HG02973 (cell line): ENCODE measurements around the gene SLC25A48.
A peak's percentile ranks its signal among the peaks of the same experiment; 100 is the strongest.

Source experiments
- ATAC-seq: cut with Tn5 transposase; IDR thresholded peaks from one replicate; pipeline ENCODE4 v1.9.1; 2021; ENCODE audit warnings: moderate library complexity; ENCODE audit not compliant: unreplicated experiment

The SLC25A48 gene

DNA sequence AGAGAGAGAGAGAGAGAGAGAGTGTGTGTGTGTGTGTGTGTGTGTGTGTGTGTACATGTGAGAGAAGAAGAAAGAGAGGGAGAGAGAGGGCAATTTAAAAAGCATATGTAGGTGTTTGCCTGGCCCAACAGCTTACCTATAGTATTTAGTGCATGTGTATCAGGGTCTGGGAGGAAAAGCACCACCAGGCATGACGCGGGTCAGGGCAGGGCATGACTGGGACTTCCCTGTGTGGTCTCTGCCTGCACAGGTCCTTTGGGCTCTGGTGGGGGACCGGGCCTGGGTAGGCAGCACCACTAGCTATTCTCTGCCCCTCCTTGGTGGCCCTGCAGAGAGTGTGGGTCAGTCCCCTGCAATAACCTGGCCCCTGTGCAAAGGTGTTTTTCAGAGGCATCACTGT is 45.1 kb downstream of the SLC25A48 start:
- ATAC-seq = no peak

DNA sequence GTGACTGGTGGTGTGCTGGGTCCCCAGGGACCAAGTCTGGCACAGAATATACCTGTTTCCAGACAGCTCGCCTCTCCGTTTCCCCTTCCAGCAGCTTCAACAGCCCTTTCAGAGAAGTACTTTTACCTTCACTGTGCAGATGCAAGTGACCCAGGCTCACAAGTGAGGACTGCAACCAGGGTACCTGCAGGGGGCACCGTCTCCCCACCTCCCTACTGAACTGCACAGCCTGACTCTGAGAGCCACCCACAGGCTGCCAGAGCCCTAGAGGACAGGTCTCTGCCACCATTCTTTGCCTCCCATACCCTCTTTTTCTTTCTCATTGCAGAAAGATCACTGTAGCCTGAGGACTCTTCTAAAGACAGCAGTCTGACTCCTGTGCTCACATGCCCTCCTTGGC is 45.8 kb downstream of the SLC25A48 start:
- no peak for ATAC-seq

- ATAC-seq = no peak
Observed at GRCh38 chr5:135880801-135881200, 46.3 kb downstream of the SLC25A48 start.

GRCh38 chr5:135881244-135881643 is 46.8 kb downstream of the SLC25A48 start:
- no peak for ATAC-seq

- ATAC-seq = no peak
Observed at GRCh38 chr5:135881819-135882218, 47.4 kb downstream of the SLC25A48 start.

DNA sequence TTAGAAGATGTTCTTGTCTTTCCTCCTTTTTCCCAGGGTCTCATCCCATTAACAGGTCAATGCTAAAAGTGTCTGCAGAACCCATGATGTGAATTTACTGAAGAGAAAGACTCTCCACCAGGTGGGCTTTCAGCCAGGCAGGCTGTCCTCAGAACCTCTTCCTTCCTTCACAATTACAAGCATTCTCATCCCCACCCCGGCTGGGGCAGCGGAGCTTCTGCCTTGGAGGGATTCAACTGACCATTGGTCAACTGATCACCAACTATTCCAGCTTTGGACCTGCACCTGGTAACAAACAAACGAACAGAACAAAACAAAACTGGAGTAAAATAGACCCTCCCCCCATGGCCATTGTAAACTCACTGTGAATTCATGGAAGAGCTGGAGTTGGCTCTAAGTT is 48.6 kb downstream of the SLC25A48 start:
- no peak for ATAC-seq

DNA sequence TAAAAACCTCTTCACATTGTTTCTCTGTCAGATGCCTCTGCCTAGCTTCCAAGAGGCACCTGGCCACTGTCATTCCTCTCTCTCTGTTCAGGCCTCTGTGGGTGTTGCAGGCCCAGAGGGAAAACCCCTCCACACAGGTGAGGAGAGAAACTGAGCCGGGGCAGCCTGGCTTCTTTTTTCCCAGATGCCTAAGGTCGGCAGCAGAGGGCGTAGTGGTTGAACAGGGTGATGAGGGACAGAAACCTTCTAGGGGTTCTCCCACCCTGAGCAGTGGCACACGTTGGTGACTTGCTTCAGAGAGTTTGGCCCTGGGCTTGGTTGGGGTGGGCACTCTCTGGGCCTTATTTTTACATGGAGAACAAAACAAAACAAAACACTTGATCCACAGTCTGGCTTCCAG is 49.0 kb downstream of the SLC25A48 start:
- no peak for ATAC-seq

- no peak for ATAC-seq
Observed at GRCh38 chr5:135885031-135885430, 50.6 kb downstream of the SLC25A48 start.

DNA sequence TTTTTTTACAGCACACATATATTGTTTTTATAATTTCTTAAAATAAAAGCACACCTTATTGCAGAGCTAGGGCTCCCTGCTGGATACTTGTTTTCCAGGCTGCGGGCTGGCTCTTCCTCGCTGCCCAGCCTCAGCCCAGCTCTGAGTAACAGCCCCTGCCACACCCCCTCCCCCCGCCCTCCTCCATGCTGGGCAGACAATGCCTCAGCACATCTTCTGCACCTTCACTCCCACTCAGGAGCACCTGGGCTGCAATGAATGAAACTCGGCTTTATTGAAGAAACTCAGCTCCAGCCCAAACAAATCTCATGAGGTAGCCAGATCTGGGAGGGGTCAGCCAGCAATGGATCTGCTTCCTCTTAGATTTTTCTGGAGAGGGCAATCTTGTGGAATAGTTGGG is 51.7 kb downstream of the SLC25A48 start:
- no peak for ATAC-seq

DNA sequence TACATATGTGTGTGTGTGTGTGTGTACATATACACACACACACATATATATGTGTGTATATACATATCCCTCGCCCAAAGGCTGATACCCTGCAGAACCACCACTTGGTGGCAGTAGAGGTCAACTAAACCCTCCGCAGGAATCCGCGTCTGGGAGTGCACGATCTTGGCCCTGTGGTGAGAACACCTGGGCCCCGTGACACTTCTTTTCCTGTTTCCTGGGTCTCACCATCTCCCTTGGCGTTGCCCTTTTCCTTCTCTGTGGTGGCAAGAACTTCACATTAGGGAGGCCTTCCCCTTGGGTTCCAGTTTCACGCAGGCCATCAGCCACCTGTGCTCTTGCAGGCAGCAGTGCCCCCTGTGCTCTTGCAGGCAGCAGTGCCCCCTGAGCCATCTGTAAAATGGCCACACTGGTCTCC is 53.0 kb downstream of the SLC25A48 start:
- peak; percentile 85 for ATAC-seq

DNA sequence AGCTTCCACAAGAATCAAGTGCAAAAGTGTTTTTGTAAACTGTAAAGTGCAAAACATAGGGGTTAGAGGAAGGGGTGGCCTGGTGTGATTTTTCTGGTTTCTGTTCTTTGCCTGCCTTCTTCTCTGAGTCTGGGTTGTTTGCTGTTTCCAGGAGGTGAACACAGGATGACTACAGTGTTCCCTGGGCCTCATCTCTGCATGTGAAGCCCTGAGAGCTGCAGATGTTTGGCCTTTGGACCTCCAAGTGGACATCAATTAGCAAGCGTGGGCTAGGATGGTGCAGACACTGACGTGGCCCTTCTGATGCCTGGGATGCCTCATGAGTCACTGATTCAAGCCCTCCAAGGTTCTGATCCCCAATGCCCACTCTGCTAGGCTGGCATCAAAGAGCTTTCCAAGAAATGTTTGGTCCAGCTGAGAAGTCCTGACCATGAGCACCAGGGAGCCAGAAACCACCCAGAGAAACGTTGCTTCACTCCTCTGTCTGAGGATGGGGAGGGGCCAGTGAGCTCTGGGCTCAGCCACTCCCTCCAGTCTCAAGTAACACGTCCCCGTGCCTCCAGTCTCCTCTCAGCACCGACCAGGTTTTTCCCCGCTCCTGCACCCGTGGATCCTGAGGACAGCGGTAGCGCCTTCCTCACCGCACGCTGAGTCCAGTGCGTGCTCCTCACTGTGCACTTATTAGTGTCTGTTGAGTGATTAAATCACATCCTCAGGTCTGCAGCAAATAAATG is 53.6 kb downstream of the SLC25A48 start:
- no peak for ATAC-seq

- ATAC-seq = no peak
Observed at GRCh38 chr5:135890296-135890695, 55.8 kb downstream of the SLC25A48 start.

- no peak for ATAC-seq
Observed at GRCh38 chr5:135890867-135891266, 56.4 kb downstream of the SLC25A48 start.

- no peak for ATAC-seq
Observed at GRCh38 chr5:135891268-135891667, 56.8 kb downstream of the SLC25A48 start.

GRCh38 chr5:135891791-135892190 is 57.3 kb downstream of the SLC25A48 start:
- no peak for ATAC-seq

DNA sequence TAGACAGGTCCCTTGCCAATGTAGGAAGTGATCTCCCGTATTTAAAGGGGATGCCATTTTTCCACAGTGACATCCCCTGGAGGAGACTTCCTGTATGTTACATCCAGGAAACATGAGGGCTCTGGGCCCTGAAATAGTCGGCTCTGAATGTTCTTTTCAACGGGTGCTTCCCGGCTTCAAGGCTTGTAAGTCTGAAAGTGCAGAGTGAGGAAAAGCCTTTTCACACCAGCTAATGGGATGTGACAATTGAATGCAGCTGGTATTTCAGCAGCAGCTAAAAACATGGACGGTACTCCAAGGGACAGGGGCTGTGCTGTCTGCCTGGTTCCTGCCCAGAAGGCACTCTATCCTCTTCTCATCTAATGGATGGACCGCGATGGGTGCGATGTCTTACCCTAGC is 59.8 kb downstream of the SLC25A48 start:
- no peak for ATAC-seq

- no peak for ATAC-seq
Observed at GRCh38 chr5:135894789-135895188, 60.3 kb downstream of the SLC25A48 start.

GRCh38 chr5:135895474-135896006 is 61.1 kb downstream of the SLC25A48 start, which contains the start of gene IL9:
TSS of gene IL9 (minus strand) at chr5:135895841. CDS start at chr5:135895816, 25 bp downstream.
- no peak for ATAC-seq

GRCh38 chr5:135898651-135899050 is 64.2 kb downstream of the SLC25A48 start:
- no peak for ATAC-seq

DNA sequence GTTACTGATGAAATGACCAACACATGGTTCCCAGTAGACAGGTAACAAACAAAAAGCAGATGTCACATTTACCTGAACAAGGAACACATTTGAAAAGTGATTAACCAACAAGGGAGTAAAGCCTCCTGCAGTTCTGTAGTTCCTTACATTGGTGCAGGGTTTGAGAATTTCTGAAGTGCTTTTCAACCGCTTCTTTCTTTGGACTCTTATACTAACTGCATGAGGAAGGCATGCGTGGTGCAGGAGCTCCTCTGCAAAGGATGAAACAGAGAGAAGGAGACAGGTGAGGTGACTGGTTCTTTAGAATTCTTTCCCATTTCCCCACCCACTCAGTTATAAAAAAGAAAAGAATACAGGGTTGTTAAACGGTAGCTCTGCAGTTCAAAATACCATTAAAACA is 65.8 kb downstream of the SLC25A48 start:
- no peak for ATAC-seq

DNA sequence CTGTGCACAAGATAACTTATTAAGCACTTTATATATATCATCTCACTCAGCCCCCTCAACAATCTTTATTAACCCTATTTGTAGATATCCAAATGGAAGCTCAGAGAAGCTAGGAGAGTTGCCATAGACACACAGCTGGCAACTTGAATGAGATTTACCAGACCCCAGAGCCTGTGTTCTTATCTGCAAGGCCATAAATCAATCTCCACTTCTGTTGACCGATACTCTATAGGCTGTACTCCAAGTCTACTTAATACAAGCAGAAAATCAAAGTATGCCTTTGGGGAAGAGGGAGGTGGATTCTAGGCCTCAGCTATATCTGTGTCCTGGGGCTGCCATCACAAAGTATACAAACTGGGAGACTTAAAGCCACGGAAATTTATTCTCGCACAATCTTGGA is 67.2 kb downstream of the SLC25A48 start:
- no peak for ATAC-seq

DNA sequence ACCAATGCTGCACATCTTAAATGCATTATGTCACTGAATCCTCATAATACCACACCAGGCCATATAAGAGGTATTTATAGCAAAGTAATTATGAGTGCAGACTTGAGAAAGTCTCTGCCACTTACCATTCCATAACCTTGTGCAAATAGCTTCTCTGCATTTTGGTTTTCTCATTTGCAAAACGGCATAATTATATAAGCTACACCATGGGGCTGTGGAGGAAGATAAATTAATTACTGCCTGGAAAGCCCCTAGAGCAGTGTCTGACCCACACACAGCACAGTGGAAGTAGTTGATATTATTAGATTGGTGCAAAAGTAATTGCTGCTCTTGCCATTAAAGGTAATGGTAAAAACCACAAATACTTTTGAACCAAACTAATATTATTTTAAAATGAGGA is 70.7 kb downstream of the SLC25A48 start:
- no peak for ATAC-seq
